ENCODE measurements around the gene DOCK11. TPM values are rescaled to one million over a fixed set of nuclear protein-coding genes. Genes with fewer than 3 reads are reported as not detected.

Gene DOCK11
- total and polyA plus RNA-seq, 2 donors from 2014 or later, result 11.4 to 49.5 TPM

GRCh38 chrX:118655561-118656246 is 160.1 kb downstream of the DOCK11 start:
- Histone ChIP-seq H3K9ac (ENCODE audit: low read length in 3 of 3) (no peak overlapping the region), H3K27ac (ENCODE audit: low read depth in 2 of 2, low read length in 2 of 2) (no peak overlapping the region), H3K9me3 (ENCODE audit: control insufficient read depth in 2 of 3, insufficient read depth in 1 of 3, low read length in 3 of 3) (no peaks in the 10 kb centered on the region), H3K4me1 (ENCODE audit: control insufficient read depth in 2 of 3, insufficient read depth in 2 of 3, low read depth in 1 of 3, low read length in 3 of 3) (no peaks in the 10 kb centered on the region), H3K27me3 (ENCODE audit: control insufficient read depth, insufficient read depth, low read length) (no peaks in the 10 kb centered on the region), H3K36me3 (ENCODE audit: control insufficient read depth in 2 of 3, insufficient read depth in 3 of 3, low read length in 3 of 3) (no peaks in the 10 kb centered on the region), H3K4me3 (ENCODE audit: low read length in 3 of 3) (no peak overlapping the region)
- no peak for TF ChIP-seq CTCF (IDR thresholded peaks at IDR 0.05; ENCODE audit: borderline replicate concordance, extremely low read depth, insufficient read depth)
- DNase-seq (no peak), FAIRE-seq (no peak)
- intact Hi-C loops (cut with DNase I), result no loop called here

DNA sequence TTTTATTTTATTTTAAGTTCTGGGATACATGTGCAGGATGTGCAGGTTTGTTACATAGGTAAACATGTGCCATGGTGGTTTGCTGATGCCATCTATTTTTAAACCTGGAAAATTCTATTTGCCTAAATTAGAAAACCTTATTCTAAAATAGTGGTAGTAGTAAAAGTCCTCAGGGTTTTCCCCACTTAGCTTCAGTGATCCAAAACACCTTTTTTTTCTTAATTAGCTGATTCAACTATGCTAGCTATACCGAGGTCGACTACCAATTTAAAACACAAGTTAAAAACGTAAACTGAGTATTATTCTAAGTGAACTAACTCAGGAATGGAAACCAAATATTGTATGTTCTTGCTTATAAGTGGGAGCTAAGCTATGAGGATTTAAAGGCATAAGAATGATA is 161.8 kb downstream of the DOCK11 start:
- H3K36me3 ChIP-seq (ENCODE audit: control insufficient read depth in 2 of 3, insufficient read depth in 3 of 3, low read length in 3 of 3), result no peaks in the 10 kb centered on the region
- FAIRE-seq, result no peak
- intact Hi-C loops (cut with DNase I), result no loop called here
- H3K9ac ChIP-seq (ENCODE audit: low read length in 3 of 3), result no peak overlapping the region
- no peak overlapping the region for H3K27ac ChIP-seq (ENCODE audit: low read depth in 2 of 2, low read length in 2 of 2)
- H3K27me3 ChIP-seq (ENCODE audit: control insufficient read depth, insufficient read depth, low read length), result no peaks in the 10 kb centered on the region
- no peak for DNase-seq
- H3K9me3 ChIP-seq (ENCODE audit: control insufficient read depth in 2 of 3, insufficient read depth in 1 of 3, low read length in 3 of 3), result no peaks in the 10 kb centered on the region
- H3K4me3 ChIP-seq (ENCODE audit: low read length in 3 of 3), result no peak overlapping the region
- no peak for TF ChIP-seq CTCF (IDR thresholded peaks at IDR 0.05; ENCODE audit: borderline replicate concordance, extremely low read depth, insufficient read depth)
- H3K4me1 ChIP-seq (ENCODE audit: control insufficient read depth in 2 of 3, insufficient read depth in 2 of 3, low read depth in 1 of 3, low read length in 3 of 3), result no peaks in the 10 kb centered on the region

DNA sequence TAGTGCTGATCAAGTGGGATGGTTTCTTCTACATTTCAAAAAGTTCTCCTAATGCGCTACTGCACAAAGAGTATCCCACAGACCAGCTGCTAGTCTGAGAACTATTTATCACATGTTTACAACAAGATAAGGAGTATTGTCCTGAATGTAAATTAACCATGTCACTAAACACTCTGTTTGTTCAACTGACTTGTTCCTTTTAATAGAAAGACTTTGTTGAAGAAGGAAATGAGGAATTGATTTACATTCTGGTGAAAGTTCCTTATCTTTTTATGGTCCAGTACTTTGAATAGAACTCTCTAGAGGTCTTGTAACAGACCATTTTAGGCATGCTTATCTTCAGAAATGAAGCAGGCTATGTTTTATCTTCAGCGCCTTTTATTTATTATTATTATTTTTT is 164.5 kb downstream of the DOCK11 start:
- no peak for TF ChIP-seq CTCF (IDR thresholded peaks at IDR 0.05; ENCODE audit: borderline replicate concordance, extremely low read depth, insufficient read depth)
- H3K36me3 ChIP-seq (ENCODE audit: control insufficient read depth in 2 of 3, insufficient read depth in 3 of 3, low read length in 3 of 3), result no peaks in the 10 kb centered on the region
- no peak overlapping the region for H3K4me3 ChIP-seq (ENCODE audit: low read length in 3 of 3)
- H3K9me3 ChIP-seq (ENCODE audit: control insufficient read depth in 2 of 3, insufficient read depth in 1 of 3, low read length in 3 of 3), result no peaks in the 10 kb centered on the region
- intact Hi-C loops (cut with DNase I), result no loop called here
- no peak for FAIRE-seq
- no peak overlapping the region for H3K9ac ChIP-seq (ENCODE audit: low read length in 3 of 3)
- no peaks in the 10 kb centered on the region for H3K4me1 ChIP-seq (ENCODE audit: control insufficient read depth in 2 of 3, insufficient read depth in 2 of 3, low read depth in 1 of 3, low read length in 3 of 3)
- DNase-seq, result peak in 2 of 5 donors; percentile 18 to 62
- no peak overlapping the region for H3K27ac ChIP-seq (ENCODE audit: low read depth in 2 of 2, low read length in 2 of 2)
- H3K27me3 ChIP-seq (ENCODE audit: control insufficient read depth, insufficient read depth, low read length), result no peaks in the 10 kb centered on the region

DNA sequence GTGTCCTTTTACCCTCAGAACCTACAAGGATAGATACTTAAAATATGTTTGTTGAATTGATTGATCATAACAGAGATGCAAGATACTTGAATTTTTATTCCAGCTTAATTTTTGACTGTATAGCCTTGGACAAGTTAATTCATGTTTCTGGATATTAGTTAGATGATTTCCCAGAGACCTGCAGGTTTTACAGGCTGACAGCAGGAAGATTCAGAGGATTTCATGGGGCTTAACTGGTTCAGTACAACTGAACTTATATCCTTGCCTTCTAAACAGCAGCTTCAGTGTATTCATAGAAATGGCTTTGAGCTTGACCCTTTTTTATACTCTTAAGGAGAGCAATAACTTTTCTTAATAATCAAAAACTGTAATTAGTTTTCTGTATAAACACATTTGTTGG is 169.6 kb downstream of the DOCK11 start:
- Histone ChIP-seq H3K9me3 (ENCODE audit: control insufficient read depth in 2 of 3, insufficient read depth in 1 of 3, low read length in 3 of 3) (no peaks in the 10 kb centered on the region), H3K4me1 (ENCODE audit: control insufficient read depth in 2 of 3, insufficient read depth in 2 of 3, low read depth in 1 of 3, low read length in 3 of 3) (no peaks in the 10 kb centered on the region), H3K27ac (ENCODE audit: low read depth in 2 of 2, low read length in 2 of 2) (no peak overlapping the region), H3K27me3 (ENCODE audit: control insufficient read depth, insufficient read depth, low read length) (no peaks in the 10 kb centered on the region), H3K36me3 (ENCODE audit: control insufficient read depth in 2 of 3, insufficient read depth in 3 of 3, low read length in 3 of 3) (no peaks in the 10 kb centered on the region), H3K9ac (ENCODE audit: low read length in 3 of 3) (no peak overlapping the region), H3K4me3 (ENCODE audit: low read length in 3 of 3) (no peak overlapping the region)
- no peak for DNase-seq
- peak; percentile 19 for FAIRE-seq
- TF ChIP-seq CTCF (IDR thresholded peaks at IDR 0.05; ENCODE audit: borderline replicate concordance, extremely low read depth, insufficient read depth), result no peak
- intact Hi-C loops (cut with DNase I), result no loop called here
